Measurements from ENCODE around the gene DEPDC1B.
"Not testable (repeated sequence)": the region's sequence is repeated elsewhere in the genome, so short reads cannot be mapped to it uniquely, and the experiment has no call there.

The DEPDC1B gene

GRCh38 chr5:60568646-60569045 is 131.3 kb downstream of the DEPDC1B start:
- no CpG with 5 or more reads among the region's 2 CpGs for WGBS, 2 donors (ENCODE audit: extremely low coverage in 2 of 2, insufficient read length in 2 of 2, insufficient replicate concordance in 1 of 2)
- H2BK5ac ChIP-seq (ENCODE audit: low read length) = no peak overlapping the region
- H3K18ac ChIP-seq (ENCODE audit: low read length) = no peak overlapping the region
- no peak overlapping the region for H2BK12ac ChIP-seq (ENCODE audit: low read length)
- no peaks in the 10 kb centered on the region for H3K27me3 ChIP-seq (ENCODE audit: control insufficient read depth in 3 of 3, insufficient read depth in 3 of 3, low read depth in 1 of 3, low read length in 3 of 3)
- H3K4ac ChIP-seq (ENCODE audit: low read length) = no peak overlapping the region
- H3K79me1 ChIP-seq (ENCODE audit: low read depth, low read length) = no peaks in the 10 kb centered on the region
- H3K4me3 ChIP-seq (ENCODE audit: low read length in 2 of 2) = no peak overlapping the region
- H2AFZ ChIP-seq (ENCODE audit: low read length) = no peak overlapping the region
- no peak overlapping the region for H2BK120ac ChIP-seq (ENCODE audit: low read depth, low read length)
- H3K27ac ChIP-seq (replicated peaks; ENCODE audit: low read length) = no peak overlapping the region
- no peak overlapping the region for H2BK15ac ChIP-seq (ENCODE audit: low read length)
- H3K23ac ChIP-seq (ENCODE audit: low read depth, low read length, poor library complexity) = no peak overlapping the region
- H3K4me2 ChIP-seq (ENCODE audit: insufficient read depth, low read length, poor library complexity, severe bottlenecking) = no peak overlapping the region
- DNase-seq (ENCODE audit: low spot score) = no peak
- no peak overlapping the region for H3K14ac ChIP-seq (ENCODE audit: low read length)
- H3K9me3 ChIP-seq (replicated peaks in 1 of 2; ENCODE audit: control insufficient read depth in 2 of 2, insufficient read depth in 1 of 2, low read depth in 1 of 2, low read length in 2 of 2) = peaks cover 5 to 14% of the 10 kb centered on the region in 2 donors
- H3K36me3 ChIP-seq (replicated peaks in 1 of 2; ENCODE audit: control insufficient read depth in 2 of 2, insufficient read depth in 2 of 2, low read length in 2 of 2) = no peaks in the 10 kb centered on the region
- no peak overlapping the region for H4K91ac ChIP-seq (ENCODE audit: low read depth, low read length, poor library complexity)
- no peak overlapping the region for H2AK5ac ChIP-seq (ENCODE audit: low read depth, low read length)
- H4K8ac ChIP-seq (ENCODE audit: low read depth, low read length) = no peak overlapping the region
- H3K9ac ChIP-seq (ENCODE audit: low read depth, low read length, poor library complexity) = no peak overlapping the region
- no peaks in the 10 kb centered on the region for H3K4me1 ChIP-seq (ENCODE audit: control insufficient read depth in 2 of 2, insufficient read depth in 1 of 2, low read depth in 1 of 2, low read length in 2 of 2)

- WGBS, 2 donors (ENCODE audit: extremely low coverage in 2 of 2, insufficient read length in 2 of 2, insufficient replicate concordance in 1 of 2) = 100% methylated on average over 2 of the region's 13 CpGs; no CpG with 5 or more reads in 1 of the 2 donors
- Histone ChIP-seq H3K27ac (replicated peaks; ENCODE audit: low read length) (no peak overlapping the region), H2AK5ac (ENCODE audit: low read depth, low read length) (no peak overlapping the region), H3K23ac (ENCODE audit: low read depth, low read length, poor library complexity) (no peak overlapping the region), H3K4me1 (ENCODE audit: control insufficient read depth in 2 of 2, insufficient read depth in 1 of 2, low read depth in 1 of 2, low read length in 2 of 2) (no peaks in the 10 kb centered on the region), H3K4me2 (ENCODE audit: insufficient read depth, low read length, poor library complexity, severe bottlenecking) (no peak overlapping the region), H4K8ac (ENCODE audit: low read depth, low read length) (no peak overlapping the region), H2BK12ac (ENCODE audit: low read length) (no peak overlapping the region), H3K18ac (ENCODE audit: low read length) (no peak overlapping the region), H2BK120ac (ENCODE audit: low read depth, low read length) (no peak overlapping the region), H3K79me1 (ENCODE audit: low read depth, low read length) (no peaks in the 10 kb centered on the region), H3K36me3 (replicated peaks in 1 of 2; ENCODE audit: control insufficient read depth in 2 of 2, insufficient read depth in 2 of 2, low read length in 2 of 2) (no peaks in the 10 kb centered on the region), H3K4ac (ENCODE audit: low read length) (no peak overlapping the region), H2AFZ (ENCODE audit: low read length) (no peak overlapping the region), H3K9me3 (replicated peaks in 1 of 2; ENCODE audit: control insufficient read depth in 2 of 2, insufficient read depth in 1 of 2, low read depth in 1 of 2, low read length in 2 of 2) (peaks cover 3 to 9% of the 10 kb centered on the region in 2 donors), H2BK5ac (ENCODE audit: low read length) (no peak overlapping the region), H3K14ac (ENCODE audit: low read length) (no peak overlapping the region), H2BK15ac (ENCODE audit: low read length) (no peak overlapping the region), H3K4me3 (ENCODE audit: low read length in 2 of 2) (no peak overlapping the region), H3K9ac (ENCODE audit: low read depth, low read length, poor library complexity) (no peak overlapping the region), H3K27me3 (ENCODE audit: control insufficient read depth in 3 of 3, insufficient read depth in 3 of 3, low read depth in 1 of 3, low read length in 3 of 3) (no peaks in the 10 kb centered on the region), H4K91ac (ENCODE audit: low read depth, low read length, poor library complexity) (no peak overlapping the region)
- no peak for DNase-seq (ENCODE audit: low spot score)
Observed at GRCh38 chr5:60563696-60564324, 136.2 kb downstream of the DEPDC1B start.

GRCh38 chr5:60553291-60553690 is 146.7 kb downstream of the DEPDC1B start:
- H3K23ac ChIP-seq (ENCODE audit: low read depth, low read length, poor library complexity); H2BK5ac ChIP-seq (ENCODE audit: low read length); H3K4ac ChIP-seq (ENCODE audit: low read length); H2AFZ ChIP-seq (ENCODE audit: low read length); H3K79me1 ChIP-seq (ENCODE audit: low read depth, low read length); H3K27me3 ChIP-seq (ENCODE audit: control insufficient read depth in 3 of 3, insufficient read depth in 3 of 3, low read depth in 1 of 3, low read length in 3 of 3); H2BK15ac ChIP-seq (ENCODE audit: low read length); H3K36me3 ChIP-seq (replicated peaks in 1 of 2; ENCODE audit: control insufficient read depth in 2 of 2, insufficient read depth in 2 of 2, low read length in 2 of 2); H3K9ac ChIP-seq (ENCODE audit: low read depth, low read length, poor library complexity); H2BK12ac ChIP-seq (ENCODE audit: low read length); DNase-seq (ENCODE audit: low spot score); H4K91ac ChIP-seq (ENCODE audit: low read depth, low read length, poor library complexity); H3K14ac ChIP-seq (ENCODE audit: low read length); H4K8ac ChIP-seq (ENCODE audit: low read depth, low read length); H3K4me2 ChIP-seq (ENCODE audit: insufficient read depth, low read length, poor library complexity, severe bottlenecking); H2BK120ac ChIP-seq (ENCODE audit: low read depth, low read length); H3K4me3 ChIP-seq (ENCODE audit: low read length in 2 of 2); H3K4me1 ChIP-seq (ENCODE audit: control insufficient read depth in 2 of 2, insufficient read depth in 1 of 2, low read depth in 1 of 2, low read length in 2 of 2); H3K9me3 ChIP-seq (replicated peaks in 1 of 2; ENCODE audit: control insufficient read depth in 2 of 2, insufficient read depth in 1 of 2, low read depth in 1 of 2, low read length in 2 of 2); H3K27ac ChIP-seq (replicated peaks; ENCODE audit: low read length); H3K18ac ChIP-seq (ENCODE audit: low read length); H2AK5ac ChIP-seq (ENCODE audit: low read depth, low read length): not testable (repeated sequence)
- no CpG with 5 or more reads among the region's 2 CpGs for WGBS, 2 donors (ENCODE audit: extremely low coverage in 2 of 2, insufficient read length in 2 of 2, insufficient replicate concordance in 1 of 2)

GRCh38 chr5:60551829-60552228 is 148.1 kb downstream of the DEPDC1B start:
- Histone ChIP-seq H3K4me1 (ENCODE audit: control insufficient read depth in 2 of 2, insufficient read depth in 1 of 2, low read depth in 1 of 2, low read length in 2 of 2) (no peaks in the 10 kb centered on the region), H2BK120ac (ENCODE audit: low read depth, low read length) (no peak overlapping the region), H3K79me1 (ENCODE audit: low read depth, low read length) (no peaks in the 10 kb centered on the region), H2AK5ac (ENCODE audit: low read depth, low read length) (no peak overlapping the region), H2AFZ (ENCODE audit: low read length) (no peak overlapping the region), H3K9me3 (replicated peaks in 1 of 2; ENCODE audit: control insufficient read depth in 2 of 2, insufficient read depth in 1 of 2, low read depth in 1 of 2, low read length in 2 of 2) (peaks cover 0 to 2% of the 10 kb centered on the region in 2 donors), H4K8ac (ENCODE audit: low read depth, low read length) (no peak overlapping the region), H4K91ac (ENCODE audit: low read depth, low read length, poor library complexity) (no peak overlapping the region), H2BK15ac (ENCODE audit: low read length) (no peak overlapping the region), H3K14ac (ENCODE audit: low read length) (no peak overlapping the region), H2BK5ac (ENCODE audit: low read length) (no peak overlapping the region), H3K4me2 (ENCODE audit: insufficient read depth, low read length, poor library complexity, severe bottlenecking) (no peak overlapping the region), H3K36me3 (replicated peaks in 1 of 2; ENCODE audit: control insufficient read depth in 2 of 2, insufficient read depth in 2 of 2, low read length in 2 of 2) (no peaks in the 10 kb centered on the region), H3K18ac (ENCODE audit: low read length) (no peak overlapping the region), H3K23ac (ENCODE audit: low read depth, low read length, poor library complexity) (no peak overlapping the region), H3K4me3 (ENCODE audit: low read length in 2 of 2) (no peak overlapping the region), H3K27ac (replicated peaks; ENCODE audit: low read length) (no peak overlapping the region), H2BK12ac (ENCODE audit: low read length) (no peak overlapping the region), H3K27me3 (ENCODE audit: control insufficient read depth in 3 of 3, insufficient read depth in 3 of 3, low read depth in 1 of 3, low read length in 3 of 3) (no peaks in the 10 kb centered on the region), H3K4ac (ENCODE audit: low read length) (no peak overlapping the region), H3K9ac (ENCODE audit: low read depth, low read length, poor library complexity) (no peak overlapping the region)
- no CpG with 5 or more reads among the region's 3 CpGs for WGBS, 2 donors (ENCODE audit: extremely low coverage in 2 of 2, insufficient read length in 2 of 2, insufficient replicate concordance in 1 of 2)
- DNase-seq (ENCODE audit: low spot score) = no peak

Data from neuronal stem cell (in vitro differentiated cells).